Peyer's patch (tissue), 4 donors: ENCODE measurements around the gene HSPB8. TPM values are rescaled to one million over a fixed set of nuclear protein-coding genes. Genes with fewer than 3 reads are reported as not detected.
A peak's percentile ranks its signal among the peaks of the same experiment; 100 is the strongest.

Experiments
- DNase-seq, 3 donors: peaks; one replicate each; pipeline ENCODE4 v3.0.0-alpha.2; 2017 to 2019
- H3K27ac ChIP-seq, 4 donors: fragments of 200-600 bp; sonication (generic); one replicate each; pipeline ENCODE4 v1.5.1; 2016 to 2019
- H3K27me3 ChIP-seq, 2 donors: fragments of 200-600 bp; sonication (generic); one replicate each; pipeline ENCODE4 v1.5.1; 2019
- H3K36me3 ChIP-seq, 3 donors: fragments of 200-600 bp; sonication (generic); one replicate each; pipeline ENCODE4 v1.5.1; 2016 to 2019
- H3K4me1 ChIP-seq, 4 donors: fragments of 200-600 bp; sonication (generic); one replicate each; pipeline ENCODE4 v1.5.1; 2016 to 2019
- H3K4me3 ChIP-seq, 4 donors: fragments of 200-600 bp; sonication (generic); 1 replicate in 3 of 4; 2 replicates in 1 of 4; pipeline ENCODE4 v1.5.1; 2016 to 2019; ENCODE audit warnings: mild to moderate bottlenecking in 1 of 4
- H3K9me3 ChIP-seq, 4 donors: fragments of 200-600 bp; sonication (generic); one replicate each; pipeline ENCODE4 v1.5.1; 2016 to 2019; ENCODE audit warnings: mild to moderate bottlenecking in 1 of 4
- CTCF ChIP-seq, 6 experiments: fragments of 450-650 bp in 4 of 6; fragments of 200-600 bp in 2 of 6; sonication (generic) in 1 of 6; IDR thresholded peaks; one replicate each; pipeline ENCODE4 v1.5.1; 2017 to 2019; ENCODE audit warnings: antibody characterized with exemption in 6 of 6, mild to moderate bottlenecking in 3 of 6, moderate library complexity in 1 of 6
- POLR2A ChIP-seq, 2 donors: fragments of 450-650 bp; IDR thresholded peaks; one replicate each; pipeline ENCODE4 v1.5.1; 2017; ENCODE audit warnings: antibody characterized with exemption in 2 of 2, mild to moderate bottlenecking in 2 of 2, moderate library complexity in 2 of 2
- total RNA-seq, 4 donors: library from RNA; depleted of rRNA; stranded (reverse); fragments of >200 nt; gene quantifications; one replicate each; pipeline ENCODE4 v1.1.0, GENCODE V29; 2016

HSPB8 gene
- total RNA-seq, 4 donors from 2014 or later, result 3.7 to 20.6 (median 8.4) TPM

- Histone ChIP-seq H3K36me3 (no peaks in the 10 kb centered on the region), H3K4me3 (no peak overlapping the region), H3K9me3 (no peaks in the 10 kb centered on the region), H3K4me1 (no peaks in the 10 kb centered on the region), H3K27ac (no peak overlapping the region), H3K27me3 (no peaks in the 10 kb centered on the region)
- no peak for DNase-seq
- TF ChIP-seq CTCF (IDR thresholded peaks at IDR 0.05) (no peak), POLR2A (IDR thresholded peaks at IDR 0.05) (no peak)
These were observed 23.8 kb downstream of the HSPB8 start for GRCh38 chr12:119202544-119202943.

- Histone ChIP-seq H3K36me3 (no peaks in the 10 kb centered on the region), H3K4me3 (no peak overlapping the region), H3K27me3 (no peaks in the 10 kb centered on the region), H3K27ac (peak overlapping the region in 2 of 4 donors; percentile 7 to 8), H3K9me3 (no peaks in the 10 kb centered on the region), H3K4me1 (no peaks in the 10 kb centered on the region)
- no peak for DNase-seq
- TF ChIP-seq CTCF (IDR thresholded peaks at IDR 0.05) (no peak), POLR2A (IDR thresholded peaks at IDR 0.05) (no peak)
These were observed 25.4 kb downstream of the HSPB8 start for GRCh38 chr12:119204131-119204530.

- Histone ChIP-seq H3K36me3 (no peaks in the 10 kb centered on the region), H3K4me3 (no peak overlapping the region), H3K27me3 (no peaks in the 10 kb centered on the region), H3K9me3 (no peaks in the 10 kb centered on the region), H3K27ac (peak overlapping the region in 2 of 4 donors; percentile 7 to 8), H3K4me1 (no peaks in the 10 kb centered on the region)
- no peak for TF ChIP-seq POLR2A (IDR thresholded peaks at IDR 0.05)
- TF ChIP-seq CTCF (IDR thresholded peaks at IDR 0.05), result no peak
- DNase-seq, result no peak
These were observed 26.0 kb downstream of the HSPB8 start for GRCh38 chr12:119204671-119205285.

- TF ChIP-seq CTCF (IDR thresholded peaks at IDR 0.05), result no peak
- TF ChIP-seq POLR2A (IDR thresholded peaks at IDR 0.05), result no peak
These were observed 27.8 kb downstream of the HSPB8 start for GRCh38 chr12:119206348-119207062.

GRCh38 chr12:119207063-119207560 lies 28.4 kb downstream of the HSPB8 start:
- Histone ChIP-seq H3K27me3 (no peaks in the 10 kb centered on the region), H3K4me1 (no peaks in the 10 kb centered on the region), H3K9me3 (no peaks in the 10 kb centered on the region), H3K27ac (peak overlapping the region in 1 of 4 donors; percentile 47), H3K4me3 (no peak overlapping the region), H3K36me3 (no peaks in the 10 kb centered on the region)
- DNase-seq, result no peak
- TF ChIP-seq CTCF (IDR thresholded peaks at IDR 0.05) (no peak), POLR2A (IDR thresholded peaks at IDR 0.05) (no peak)

More at GRCh38 chr12:119206348-119207062, 27.8 kb downstream of the HSPB8 start:
- Histone ChIP-seq H3K4me3 (no peak overlapping the region), H3K36me3 (no peaks in the 10 kb centered on the region), H3K27me3 (no peaks in the 10 kb centered on the region), H3K9me3 (no peaks in the 10 kb centered on the region), H3K27ac (peak overlapping the region in 1 of 4 donors; percentile 47), H3K4me1 (no peaks in the 10 kb centered on the region)
- no peak for DNase-seq
